Natural killer cell treated with Interleukin-12 subunit alpha and Interleukin-12 subunit beta and Interleukin-15 and Interleukin-18, amount 100 ng/mL, for 72 hours (primary cell): Measurements from ENCODE around the gene CDC6. TPM values are rescaled to one million over a fixed set of nuclear protein-coding genes. Genes with fewer than 3 reads are reported as not detected.

Experiments used
- ATAC-seq, 2 donors: fragments of 150-1000 bp; cut with Tn5 transposase in 1 of 2; sonication (Bioruptor Pico), chemical (Tn5 transposase) in 1 of 2; 2 replicates each; pipeline ENCODE4 v1.10.0; 2021
- DNase-seq: peaks from one replicate; pipeline ENCODE4 v3.0.0; 2022; ENCODE audit warnings: low spot score
- H3K27ac Mint-ChIP-seq, 2 donors: 1 replicate in 1 of 2; 2 replicates in 1 of 2; pipeline ENCODE4 v1.8.0; 2022; ENCODE audit warnings: mixed read lengths in 2 of 2, mild to moderate bottlenecking in 1 of 2, moderate library complexity in 1 of 2
- H3K27me3 Mint-ChIP-seq, 2 donors: 1 replicate in 1 of 2; 2 replicates in 1 of 2; pipeline ENCODE4 v1.8.0; 2022; ENCODE audit warnings: mixed read lengths in 2 of 2
- H3K36me3 Mint-ChIP-seq: one replicate; pipeline ENCODE4 v1.8.0; 2022; ENCODE audit warnings: mixed read lengths
- H3K4me1 Mint-ChIP-seq, 2 donors: 1 replicate in 1 of 2; 2 replicates in 1 of 2; pipeline ENCODE4 v1.8.0; 2022; ENCODE audit warnings: low read depth in 2 of 2, mixed read lengths in 2 of 2, mild to moderate bottlenecking in 1 of 2
- H3K4me3 Mint-ChIP-seq: one replicate; pipeline ENCODE4 v1.8.0; 2022; ENCODE audit warnings: mixed read lengths
- H3K9me3 Mint-ChIP-seq: 2 replicates; pipeline ENCODE4 v1.8.0; 2022; ENCODE audit warnings: mixed read lengths
- total RNA-seq, 2 donors: library from RNA; stranded (reverse); gene quantifications; one replicate each; pipeline ENCODE4 v1.2.3, GENCODE V29; 2022

The CDC6 gene
- total RNA-seq, 2 donors from 2014 or later, result 79.2 to 172 TPM

GRCh38 chr17:40309949-40310510 lies 22.4 kb downstream of the CDC6 start:
- Mint-ChIP-seq H3K27me3 (no peaks in the 10 kb centered on the region), H3K27ac (no peak overlapping the region), H3K36me3 (no peaks in the 10 kb centered on the region), H3K9me3 (no peaks in the 10 kb centered on the region), H3K4me3 (no peak overlapping the region), H3K4me1 (peaks cover 37 to 55% of the 10 kb centered on the region in 2 donors)
- ATAC-seq (no peak), DNase-seq (no peak)

- Mint-ChIP-seq H3K4me1 (peaks cover 44 to 60% of the 10 kb centered on the region in 2 donors), H3K4me3 (no peak overlapping the region), H3K9me3 (no peaks in the 10 kb centered on the region), H3K27me3 (no peaks in the 10 kb centered on the region), H3K36me3 (no peaks in the 10 kb centered on the region), H3K27ac (no peak overlapping the region)
- DNase-seq (no peak), ATAC-seq (no peak)
These were observed 23.3 kb downstream of the CDC6 start for GRCh38 chr17:40310882-40311391.

GRCh38 chr17:40311575-40311974 lies 23.9 kb downstream of the CDC6 start:
- Mint-ChIP-seq H3K4me1 (peaks cover 51 to 65% of the 10 kb centered on the region in 2 donors), H3K27me3 (no peaks in the 10 kb centered on the region), H3K36me3 (no peaks in the 10 kb centered on the region), H3K27ac (peak overlapping the region in 1 of 2 donors; percentile 84), H3K4me3 (peak overlapping the region; percentile 68), H3K9me3 (no peaks in the 10 kb centered on the region)
- no peak for ATAC-seq
- no peak for DNase-seq

GRCh38 chr17:40312131-40312731 lies 24.6 kb downstream of the CDC6 start:
- H3K27ac Mint-ChIP-seq, result peak overlapping the region in 1 of 2 donors; percentile 84
- ATAC-seq, result peak; percentile 32 to 62

GRCh38 chr17:40312893-40313667 lies 25.4 kb downstream of the CDC6 start:
- Mint-ChIP-seq H3K9me3 (no peaks in the 10 kb centered on the region), H3K4me3 (peak overlapping the region; percentile 64), H3K27ac (peak overlapping the region in 1 of 2 donors; percentile 84), H3K4me1 (peaks cover 60 to 76% of the 10 kb centered on the region in 2 donors), H3K27me3 (no peaks in the 10 kb centered on the region), H3K36me3 (no peaks in the 10 kb centered on the region)
- no peak for ATAC-seq
- no peak for DNase-seq

More at GRCh38 chr17:40312131-40312731, 24.6 kb downstream of the CDC6 start:
- Mint-ChIP-seq H3K27me3 (no peaks in the 10 kb centered on the region), H3K9me3 (no peaks in the 10 kb centered on the region), H3K4me1 (peaks cover 51 to 69% of the 10 kb centered on the region in 2 donors), H3K4me3 (peak overlapping the region; percentile 68), H3K36me3 (no peaks in the 10 kb centered on the region)
- peak; percentile 86 for DNase-seq

GRCh38 chr17:40313668-40314583 lies 26.2 kb downstream of the CDC6 start:
- ATAC-seq (no peak), DNase-seq (no peak)
- Mint-ChIP-seq H3K9me3 (no peaks in the 10 kb centered on the region), H3K27me3 (no peaks in the 10 kb centered on the region), H3K4me1 (peaks cover 66 to 82% of the 10 kb centered on the region in 2 donors), H3K27ac (peak overlapping the region in 1 of 2 donors; percentile 84), H3K36me3 (no peaks in the 10 kb centered on the region), H3K4me3 (peak overlapping the region; percentile 76)

GRCh38 chr17:40314584-40314956 lies 26.9 kb downstream of the CDC6 start:
- H3K36me3 Mint-ChIP-seq, result no peaks in the 10 kb centered on the region
- ATAC-seq (peak; percentile 60 to 70), DNase-seq (peak; percentile 88)
- H3K4me3 Mint-ChIP-seq, result peak overlapping the region; percentile 76
- no peaks in the 10 kb centered on the region for H3K9me3 Mint-ChIP-seq
- no peaks in the 10 kb centered on the region for H3K27me3 Mint-ChIP-seq
- peak overlapping the region in 1 of 2 donors; percentile 77 for H3K27ac Mint-ChIP-seq
- peaks cover 73 to 83% of the 10 kb centered on the region in 2 donors for H3K4me1 Mint-ChIP-seq

GRCh38 chr17:40315206-40315605 lies 27.5 kb downstream of the CDC6 start:
- Mint-ChIP-seq H3K9me3 (no peaks in the 10 kb centered on the region), H3K4me1 (peaks cover 79 to 83% of the 10 kb centered on the region in 2 donors), H3K36me3 (no peaks in the 10 kb centered on the region), H3K27me3 (no peaks in the 10 kb centered on the region), H3K4me3 (peak overlapping the region; percentile 30), H3K27ac (peak overlapping the region in 1 of 2 donors; percentile 77)
- ATAC-seq (no peak), DNase-seq (no peak)

- no peak for ATAC-seq
- peaks cover 85 to 86% of the 10 kb centered on the region in 2 donors for H3K4me1 Mint-ChIP-seq
- H3K27ac Mint-ChIP-seq, result peak overlapping the region in 1 of 2 donors; percentile 77
- no peaks in the 10 kb centered on the region for H3K9me3 Mint-ChIP-seq
- DNase-seq, result no peak
- H3K36me3 Mint-ChIP-seq, result no peaks in the 10 kb centered on the region
- peak overlapping the region; percentile 36 for H3K4me3 Mint-ChIP-seq
- no peaks in the 10 kb centered on the region for H3K27me3 Mint-ChIP-seq
These were observed 28.2 kb downstream of the CDC6 start for GRCh38 chr17:40315678-40316570.

GRCh38 chr17:40316571-40317344 lies 29.1 kb downstream of the CDC6 start:
- DNase-seq, result no peak
- Mint-ChIP-seq H3K27ac (peak overlapping the region; percentile 84 to 99), H3K4me3 (peak overlapping the region; percentile 93), H3K27me3 (no peaks in the 10 kb centered on the region), H3K36me3 (no peaks in the 10 kb centered on the region), H3K9me3 (no peaks in the 10 kb centered on the region), H3K4me1 (peaks cover 79 to 86% of the 10 kb centered on the region in 2 donors)
- ATAC-seq, result no peak

GRCh38 chr17:40317345-40317873 lies 29.7 kb downstream of the CDC6 start:
- DNase-seq (no peak), ATAC-seq (no peak)
- peaks cover 79 to 86% of the 10 kb centered on the region in 2 donors for H3K4me1 Mint-ChIP-seq
- H3K9me3 Mint-ChIP-seq, result no peaks in the 10 kb centered on the region
- H3K4me3 Mint-ChIP-seq, result peak overlapping the region; percentile 93
- no peaks in the 10 kb centered on the region for H3K36me3 Mint-ChIP-seq
- peak overlapping the region; percentile 84 to 99 for H3K27ac Mint-ChIP-seq
- H3K27me3 Mint-ChIP-seq, result no peaks in the 10 kb centered on the region
